SK-N-SH treated with all-trans-retinoic acid at 6 μM for 48 hours (cell line): ENCODE results near the gene ABCA3.

Experiments used
- ATAC-seq: fragments of 200-7000 bp; cut with Tn5 transposase; 3 replicates; pipeline ENCODE4 v1.9.1; 2020; ENCODE audit warnings: mild to moderate bottlenecking, moderate library complexity
- CREB5 ChIP-seq: fragments of 250-450 bp; sonication (Bioruptor Pico); IDR thresholded peaks from 2 replicates; pipeline ENCODE4 v1.5.1; 2020; ENCODE audit warnings: low read depth, mild to moderate bottlenecking, moderate library complexity
- CSDC2 ChIP-seq: fragments of 250-450 bp; sonication (Bioruptor Pico); IDR thresholded peaks from 2 replicates; pipeline ENCODE4 v1.5.0; 2020; ENCODE audit warnings: mild to moderate bottlenecking, moderate library complexity
- CSRNP3 ChIP-seq: fragments of 250-450 bp; sonication (Bioruptor Pico); IDR thresholded peaks from 2 replicates; pipeline ENCODE4 v1.5.1; 2021; ENCODE audit warnings: mild to moderate bottlenecking, moderate library complexity
- ESRRG ChIP-seq: fragments of 250-450 bp; sonication (Bioruptor Pico); IDR thresholded peaks from 2 replicates; pipeline ENCODE4 v1.6.1; 2021; ENCODE audit warnings: mild to moderate bottlenecking
- GLIS3 ChIP-seq: fragments of 250-450 bp; sonication (Bioruptor Pico); IDR thresholded peaks from 2 replicates; pipeline ENCODE4 v1.5.0; 2020; ENCODE audit warnings: mild to moderate bottlenecking, moderate library complexity
- ISL1 ChIP-seq: fragments of 250-450 bp; sonication (Bioruptor Pico); IDR thresholded peaks from 2 replicates; pipeline ENCODE4 v2.1.2; 2022; ENCODE audit warnings: mild to moderate bottlenecking, moderate library complexity
- OSR1 ChIP-seq: fragments of 250-450 bp; sonication (Bioruptor Pico); IDR thresholded peaks from 2 replicates; pipeline ENCODE4 v1.8.0; 2022; ENCODE audit warnings: moderate library complexity, mild to moderate bottlenecking, inconsistent platforms
- PATZ1 ChIP-seq: fragments of 250-450 bp; sonication (Bioruptor Pico); IDR thresholded peaks from 2 replicates; pipeline ENCODE4 v1.8.0; 2020; ENCODE audit warnings: mild to moderate bottlenecking, moderate library complexity, borderline replicate concordance
- POU6F1 ChIP-seq: fragments of 250-450 bp; sonication (Bioruptor Pico); IDR thresholded peaks from 2 replicates; pipeline ENCODE4 v1.8.0; 2021; ENCODE audit warnings: low read depth, mild to moderate bottlenecking, moderate library complexity, borderline replicate concordance
- PPARA ChIP-seq: fragments of 250-450 bp; sonication (Bioruptor Pico); IDR thresholded peaks from 2 replicates; pipeline ENCODE4 v1.5.0; 2020; ENCODE audit warnings: mild to moderate bottlenecking, borderline replicate concordance
- RARB ChIP-seq: fragments of 250-450 bp; sonication (Bioruptor Pico); IDR thresholded peaks from 2 replicates; pipeline ENCODE4 v1.8.0; 2021; ENCODE audit warnings: mild to moderate bottlenecking, moderate library complexity
- SNAI2 ChIP-seq: fragments of 250-450 bp; sonication (Bioruptor Pico); IDR thresholded peaks from 2 replicates; pipeline ENCODE4 v1.5.0; 2020; ENCODE audit warnings: mild to moderate bottlenecking, moderate library complexity
- TCF4 ChIP-seq: fragments of 250-450 bp; sonication (Bioruptor Pico); IDR thresholded peaks from 2 replicates; pipeline ENCODE4 v1.8.0; 2021; ENCODE audit warnings: mild to moderate bottlenecking, moderate library complexity, borderline replicate concordance
- TOX ChIP-seq: fragments of 250-450 bp; sonication (Bioruptor Pico); IDR thresholded peaks from 2 replicates; pipeline ENCODE4 v1.8.0; 2021; ENCODE audit warnings: mild to moderate bottlenecking, moderate library complexity, borderline replicate concordance
- TSHZ2 ChIP-seq: fragments of 250-450 bp; sonication (Bioruptor Pico); IDR thresholded peaks from 2 replicates; pipeline ENCODE4 v1.5.0; 2020; ENCODE audit warnings: mild to moderate bottlenecking, moderate library complexity
- ZFP3 ChIP-seq: fragments of 250-450 bp; sonication (Bioruptor Pico); IDR thresholded peaks from 2 replicates; pipeline ENCODE4 v1.5.0; 2020; ENCODE audit warnings: mild to moderate bottlenecking, moderate library complexity
- ZFP30 ChIP-seq: fragments of 450-650 bp; formaldehyde crosslinking; IDR thresholded peaks from 2 replicates; pipeline ENCODE4 v1.5.0; 2022; ENCODE audit warnings: mild to moderate bottlenecking, moderate library complexity
- ZNF565 ChIP-seq: fragments of 450-650 bp; formaldehyde crosslinking; conservative IDR thresholded peaks from 2 replicates; pipeline ENCODE4 v1.5.0; 2020; ENCODE audit warnings: low read depth, mild to moderate bottlenecking, moderate library complexity
- ZNF70 ChIP-seq: fragments of 450-650 bp; formaldehyde crosslinking; IDR thresholded peaks from 2 replicates; pipeline ENCODE4 v1.5.0; 2020; ENCODE audit warnings: mild to moderate bottlenecking, moderate library complexity
- ZNF8 ChIP-seq: fragments of 450-650 bp; formaldehyde crosslinking; IDR thresholded peaks from 2 replicates; pipeline ENCODE4 v1.5.0; 2020; ENCODE audit warnings: mild to moderate bottlenecking, moderate library complexity

The ABCA3 gene

GRCh38 chr16:2324296-2324859, 16.1 kb downstream of the ABCA3 start:
- no peak for TF ChIP-seq SNAI2 (CRISPR knock-in tag)
- no peak for TF ChIP-seq ZFP30 (CRISPR knock-in tag)
- TF ChIP-seq ZFP3 (CRISPR knock-in tag), result no peak
- no peak for TF ChIP-seq ZNF565
- no peak for TF ChIP-seq TOX (CRISPR knock-in tag)
- no peak for TF ChIP-seq ZNF70 (CRISPR knock-in tag)
- no peak for TF ChIP-seq OSR1 (CRISPR knock-in tag)
- no peak for TF ChIP-seq ZNF8 (CRISPR knock-in tag)
- TF ChIP-seq CREB5, result no peak
- TF ChIP-seq TCF4 (CRISPR knock-in tag), result no peak
- TF ChIP-seq ESRRG (CRISPR knock-in tag), result no peak
- TF ChIP-seq TSHZ2 (CRISPR knock-in tag), result no peak
- no peak for ATAC-seq

GRCh38 chr16:2323701-2324100, 16.8 kb downstream of the ABCA3 start:
- ATAC-seq, result no peak
- TF ChIP-seq ISL1 (CRISPR knock-in tag) (no peak), PATZ1 (no peak), RARB (CRISPR knock-in tag) (no peak), TCF4 (CRISPR knock-in tag) (no peak), TOX (CRISPR knock-in tag) (no peak), ZFP3 (CRISPR knock-in tag) (no peak), CREB5 (no peak), PPARA (CRISPR knock-in tag) (no peak)

GRCh38 chr16:2319606-2320005, 20.9 kb downstream of the ABCA3 start:
- no peak for ATAC-seq
- TF ChIP-seq CSRNP3 (no peak), OSR1 (CRISPR knock-in tag) (no peak), TCF4 (CRISPR knock-in tag) (no peak), CSDC2 (CRISPR knock-in tag) (no peak), RARB (CRISPR knock-in tag) (no peak), ZNF70 (CRISPR knock-in tag) (no peak)

GRCh38 chr16:2317231-2318020, 23.1 kb downstream of the ABCA3 start:
- no peak for ATAC-seq
- no peak for TF ChIP-seq ZFP3 (CRISPR knock-in tag)
- TF ChIP-seq CREB5, result no peak
- TF ChIP-seq OSR1 (CRISPR knock-in tag), result no peak
- TF ChIP-seq ZNF70 (CRISPR knock-in tag), result no peak
- no peak for TF ChIP-seq ZNF565
- TF ChIP-seq SNAI2 (CRISPR knock-in tag), result no peak
- no peak for TF ChIP-seq GLIS3
- no peak for TF ChIP-seq ESRRG (CRISPR knock-in tag)
- TF ChIP-seq ISL1 (CRISPR knock-in tag), result no peak
- TF ChIP-seq TOX (CRISPR knock-in tag), result no peak
- TF ChIP-seq CSRNP3, result no peak
- TF ChIP-seq POU6F1 (CRISPR knock-in tag), result no peak
